ENCODE measurements around the gene ZCCHC3. TPM values are rescaled to one million over a fixed set of nuclear protein-coding genes. Genes with fewer than 3 reads are reported as not detected.
"Not testable (repeated sequence)": the region's sequence is repeated elsewhere in the genome, so short reads cannot be mapped to it uniquely, and the experiment has no call there.

Gene ZCCHC3
- total RNA-seq, result 10 to 100 TPM; 10.6 to 59.1 (median 18.7) TPM
- polyA plus RNA-seq, result 1 to 10 TPM; 6.2 to 9.0 (median 8.6) TPM
- long read RNA-seq, donor 1, transcript ZCCHC3-201 (1 exons, 3,354 nt), result major isoform, 20 of 20 reads
- long read RNA-seq, donor 1, partial matches to known transcripts, result 0 of 20 reads
- long read RNA-seq, donor 1, other reads (novel, unspliced or antisense), result 0 of 20 reads
- long read RNA-seq, donor 2, transcript ZCCHC3-201 (1 exons, 3,354 nt), result major isoform, 22 of 22 reads
- long read RNA-seq, donor 2, partial matches to known transcripts, result 0 of 22 reads
- long read RNA-seq, donor 2, other reads (novel, unspliced or antisense), result 0 of 22 reads
- long read RNA-seq, donor 3, transcript ZCCHC3-201 (1 exons, 3,354 nt), result major isoform, 9 of 9 reads
- long read RNA-seq, donor 3, partial matches to known transcripts, result 0 of 9 reads
- long read RNA-seq, donor 3, other reads (novel, unspliced or antisense), result 0 of 9 reads
- long read RNA-seq, donor 4, partial matches to known transcripts, result 0 of 1 reads
- long read RNA-seq, donor 4, other reads (novel, unspliced or antisense), result 0 of 1 reads
- long read RNA-seq, donor 5, transcript ZCCHC3-201 (1 exons, 3,354 nt), result major isoform, 34 of 34 reads
- long read RNA-seq, donor 5, partial matches to known transcripts, result 0 of 34 reads
- long read RNA-seq, donor 5, other reads (novel, unspliced or antisense), result 0 of 34 reads
- long read RNA-seq, donor 6, transcript ZCCHC3-201 (1 exons, 3,354 nt), result major isoform, 49 of 49 reads
- long read RNA-seq, donor 6, partial matches to known transcripts, result 0 of 49 reads
- long read RNA-seq, donor 6, other reads (novel, unspliced or antisense), result 0 of 49 reads
- long read RNA-seq, donor 7, transcript ZCCHC3-201 (1 exons, 3,354 nt), result major isoform, 21 of 21 reads
- long read RNA-seq, donor 7, partial matches to known transcripts, result 0 of 21 reads
- long read RNA-seq, donor 7, other reads (novel, unspliced or antisense), result 0 of 21 reads
- long read RNA-seq, donor 8, transcript ZCCHC3-201 (1 exons, 3,354 nt), result major isoform, 22 of 22 reads
- long read RNA-seq, donor 8, partial matches to known transcripts, result 0 of 22 reads
- long read RNA-seq, donor 8, other reads (novel, unspliced or antisense), result 0 of 22 reads
- long read RNA-seq, donor 9, transcript ZCCHC3-201 (1 exons, 3,354 nt), result major isoform, 44 of 44 reads
- long read RNA-seq, donor 9, partial matches to known transcripts, result 0 of 44 reads
- long read RNA-seq, donor 9, other reads (novel, unspliced or antisense), result 0 of 44 reads
- long read RNA-seq, donor 10, transcript ZCCHC3-201 (1 exons, 3,354 nt), result major isoform, 11 of 11 reads
- long read RNA-seq, donor 10, partial matches to known transcripts, result 0 of 11 reads
- long read RNA-seq, donor 10, other reads (novel, unspliced or antisense), result 0 of 11 reads

- peak within 1 kb of the TSS; percentile 95 to 99 (median 95) for H3K27ac ChIP-seq
- 0% methylated on average over 56 to 99 of the region's 99 CpGs for WGBS, 5 donors
- H3K36me3 ChIP-seq, result no peaks in the 10 kb centered on the region
- peaks cover 29 to 46% (median 44%) of the 10 kb centered on the region in 4 donors for H3K4me1 ChIP-seq
- H3K27me3 ChIP-seq, result no peaks in the 10 kb centered on the region
- peak within 1 kb of the TSS; percentile 76 to 97 (median 86) for H3K4me3 ChIP-seq
- no peaks in the 10 kb centered on the region for H3K9me3 ChIP-seq
- TF ChIP-seq CTCF (IDR thresholded peaks at IDR 0.05) (peak in 1 of 7 experiments; percentile 40), POLR2AphosphoS5 (IDR thresholded peaks at IDR 0.05) (peak; percentile 57 to 78 (median 72)), EP300 (IDR thresholded peaks at IDR 0.05) (no peak), POLR2A (IDR thresholded peaks at IDR 0.05) (peak in 1 of 4 donors; percentile 60)
- DNase-seq, result peak; percentile 83 to 97
- intact Hi-C loops (cut with DNase I; ENCODE audit: low total_unique reads), result no loop called here
Observed at GRCh38 chr20:297098-297924, at the start of gene ZCCHC3. Gene ZCCHC3, plus strand, starts transcription at chr20:297570. Its CDS starts 17 bp downstream, at chr20:297587.

- Histone ChIP-seq H3K9me3 (peaks cover 0 to 9% (median 2%) of the 10 kb centered on the region in 4 donors), H3K27ac (no peak overlapping the region), H3K27me3 (peaks cover 0 to 23% (median 0%) of the 10 kb centered on the region in 3 donors), H3K4me3 (no peak overlapping the region), H3K36me3 (no peaks in the 10 kb centered on the region), H3K4me1 (no peaks in the 10 kb centered on the region)
- intact Hi-C loops (cut with DNase I; ENCODE audit: low total_unique reads), result no loop called here
- no peak for DNase-seq
- 40 to 60% (median 50%) methylated on average over 2 of the region's 2 CpGs for WGBS, 5 donors
- TF ChIP-seq EP300 (IDR thresholded peaks at IDR 0.05), result no peak
- TF ChIP-seq POLR2AphosphoS5 (IDR thresholded peaks at IDR 0.05), result no peak
- no peak for TF ChIP-seq POLR2A (IDR thresholded peaks at IDR 0.05)
- TF ChIP-seq CTCF (IDR thresholded peaks at IDR 0.05), result no peak
Observed at GRCh38 chr20:251354-251753, 46.0 kb upstream of the ZCCHC3 start.

- H3K27me3 ChIP-seq, result peaks cover 0 to 23% (median 0%) of the 10 kb centered on the region in 3 donors
- no peaks in the 10 kb centered on the region for H3K4me1 ChIP-seq
- H3K9me3 ChIP-seq, result no peaks in the 10 kb centered on the region
- no peaks in the 10 kb centered on the region for H3K36me3 ChIP-seq
- TF ChIP-seq POLR2A (IDR thresholded peaks at IDR 0.05) (no peak), POLR2AphosphoS5 (IDR thresholded peaks at IDR 0.05) (no peak), EP300 (IDR thresholded peaks at IDR 0.05) (no peak), CTCF (IDR thresholded peaks at IDR 0.05) (no peak)
- intact Hi-C loops (cut with DNase I; ENCODE audit: low total_unique reads), result no loop called here
- no peak overlapping the region for H3K4me3 ChIP-seq
- H3K27ac ChIP-seq, result no peak overlapping the region
- 72 to 82% (median 75%) methylated on average over 2 of the region's 2 CpGs for WGBS, 5 donors
- no peak for DNase-seq
Observed at GRCh38 chr20:252801-253200, 44.6 kb upstream of the ZCCHC3 start.

- intact Hi-C loops (cut with DNase I; ENCODE audit: low total_unique reads); H3K36me3 ChIP-seq; H3K4me1 ChIP-seq; DNase-seq; H3K9me3 ChIP-seq; H3K4me3 ChIP-seq; H3K27ac ChIP-seq: not testable (repeated sequence)
- 22 to 41% (median 36%) methylated on average over 6 of the region's 6 CpGs for WGBS, 5 donors
- peaks cover 0 to 23% (median 0%) of the 10 kb centered on the region in 3 donors for H3K27me3 ChIP-seq
Observed at GRCh38 chr20:253447-253846, 43.9 kb upstream of the ZCCHC3 start.

All from stomach (tissue), 19 donors.